Right lobe of liver (tissue), 6 donors: ENCODE results near the gene S100PBP. TPM values are rescaled to one million over a fixed set of nuclear protein-coding genes. Genes with fewer than 3 reads are reported as not detected.
A peak's percentile ranks its signal among the peaks of the same experiment; 100 is the strongest.

Experiments
- ATAC-seq, 4 donors: fragments of 200-7000 bp; cut with Tn5 transposase; one replicate each; pipeline ENCODE4 v1.9.1; 2020; ENCODE audit warnings: mild to moderate bottlenecking in 4 of 4, moderate library complexity in 4 of 4
- DNase-seq, 3 donors: peaks; one replicate each; pipeline ENCODE4 v3.0.0-alpha.2; 2020
- H3K27ac ChIP-seq, 3 donors: fragments of 200-600 bp; one replicate each; pipeline ENCODE4 v1.8.0; 2022
- H3K27me3 ChIP-seq, 2 donors: fragments of 200-600 bp; one replicate each; pipeline ENCODE4 v1.8.0; 2022
- H3K36me3 ChIP-seq, 4 donors: fragments of 200-600 bp; sonication (generic) in 1 of 4; one replicate each; pipeline versions ENCODE4 v1.5.1 to v1.8.0; 2017 to 2022; ENCODE audit warnings: control low read depth in 1 of 4
- H3K4me1 ChIP-seq, 4 donors: fragments of 200-600 bp; sonication (generic) in 1 of 4; one replicate each; pipeline versions ENCODE4 v1.5.1 to v1.8.0; 2017 to 2022; ENCODE audit warnings: control low read depth in 1 of 4
- H3K4me3 ChIP-seq, 3 donors: fragments of 200-600 bp; one replicate each; pipeline ENCODE4 v1.8.0; 2022
- H3K9me3 ChIP-seq, 4 donors: fragments of 200-600 bp; sonication (generic) in 1 of 4; one replicate each; pipeline versions ENCODE4 v1.5.1 to v1.8.0; 2017 to 2022; ENCODE audit warnings: control low read depth in 1 of 4
- CTCF ChIP-seq, 4 donors: fragments of 200-600 bp in 3 of 4; fragments of 450-650 bp in 1 of 4; IDR thresholded peaks; one replicate each; pipeline versions ENCODE4 v1.5.1 to v1.8.0; 2016 to 2022; ENCODE audit warnings: antibody characterized with exemption in 4 of 4, mild to moderate bottlenecking in 2 of 4
- POLR2A ChIP-seq: fragments of 450-650 bp; IDR thresholded peaks from one replicate; pipeline ENCODE4 v1.6.1; 2017; ENCODE audit warnings: antibody characterized with exemption, mild to moderate bottlenecking
- WGBS: methylation state at CpG from one replicate; pipeline ENCODE4 v1.1.6; 2018; ENCODE audit warnings: low coverage, low lambda C conversion rate; ENCODE audit not compliant: insufficient coverage; ENCODE audit errors: missing lambda C conversion rate; 5-methylcytosine and 5-hydroxymethylcytosine counted together
- intact Hi-C, 2 donors: fragments of 100-400 bp; cut with DNase I; formaldehyde crosslinking; loops; one replicate each; pipeline versions ENCODE4 v1.11.2 to v1.14.1; 2022
- total RNA-seq, 6 experiments: library from RNA; depleted of rRNA in 2 of 6; stranded (reverse); fragments of >200 nt in 2 of 6; fragmentation: NEBNext Ultra II Directional in 3 of 6; extraction: Animal tissue kit (Norgen Biotek cat#: 25700) in 3 of 6; gene quantifications; one replicate each; pipeline versions ENCODE4 v1.1.0 to v1.2.4, GENCODE V29; 2016 to 2023
- donor health status: DM: no; HTN: yes; CAD: no.
- donor health status: DM: no; HTN: no; CAD: no.
- donor health status: DM: no; HTN: no; CAD: no.
- donor health status: DM: no; HTN: yes; CAD: no.
- donor health status: DM: no; HTN: yes; CAD: no.

The S100PBP gene
- total RNA-seq, 6 experiments from 2014 or later, result 7.6 to 14.6 (median 10.5) TPM

GRCh38 chr1:32892368-32893197, 75.1 kb downstream of the S100PBP start:
- no peaks in the 10 kb centered on the region for H3K36me3 ChIP-seq
- H3K27ac ChIP-seq, result no peak overlapping the region
- H3K9me3 ChIP-seq, result no peaks in the 10 kb centered on the region
- H3K4me3 ChIP-seq, result peak overlapping the region; percentile 12 to 24 (median 21)
- no peak for ATAC-seq
- TF ChIP-seq POLR2A, result no peak
- peak; percentile 18 to 34 (median 25) for TF ChIP-seq CTCF (IDR thresholded peaks at IDR 0.05)
- 26% methylated on average over 23 of the region's 49 CpGs for WGBS
- no peak for DNase-seq
- no peaks in the 10 kb centered on the region for H3K27me3 ChIP-seq
- H3K4me1 ChIP-seq, result peaks cover 0 to 11% (median 0%) of the 10 kb centered on the region in 4 donors
- intact Hi-C loops, result no loop called here

- peaks cover 0 to 11% (median 0%) of the 10 kb centered on the region in 4 donors for H3K4me1 ChIP-seq
- TF ChIP-seq POLR2A (no peak), CTCF (IDR thresholded peaks at IDR 0.05) (peak in 2 of 4 donors; percentile 8 to 14)
- ATAC-seq, result peak in 2 of 4 donors; percentile 36 to 41
- intact Hi-C loops, result no loop called here
- peak in 1 of 3 donors; percentile 54 for DNase-seq
- peak overlapping the region; percentile 12 to 24 (median 21) for H3K4me3 ChIP-seq
- H3K9me3 ChIP-seq, result no peaks in the 10 kb centered on the region
- H3K27ac ChIP-seq, result no peak overlapping the region
- no peaks in the 10 kb centered on the region for H3K27me3 ChIP-seq
- H3K36me3 ChIP-seq, result no peaks in the 10 kb centered on the region
- WGBS, result 15% methylated on average over 14 of the region's 58 CpGs
Measured at GRCh38 chr1:32893198-32894018, 76.0 kb downstream of the S100PBP start.

GRCh38 chr1:32894019-32894600, 76.7 kb downstream of the S100PBP start:
- 68% methylated on average over 3 of the region's 8 CpGs for WGBS
- no peak overlapping the region for H3K27ac ChIP-seq
- no peaks in the 10 kb centered on the region for H3K36me3 ChIP-seq
- DNase-seq, result peak in 1 of 3 donors; percentile 18
- no peak for TF ChIP-seq CTCF (IDR thresholded peaks at IDR 0.05)
- no peak for TF ChIP-seq POLR2A
- no peak for ATAC-seq
- no peak overlapping the region for H3K4me3 ChIP-seq
- H3K9me3 ChIP-seq, result no peaks in the 10 kb centered on the region
- H3K27me3 ChIP-seq, result no peaks in the 10 kb centered on the region
- intact Hi-C loops, result no loop called here
- peaks cover 0 to 11% (median 0%) of the 10 kb centered on the region in 4 donors for H3K4me1 ChIP-seq

GRCh38 chr1:32894681-32895080, 77.2 kb downstream of the S100PBP start:
- TF ChIP-seq POLR2A (no peak), CTCF (IDR thresholded peaks at IDR 0.05) (no peak)
- H3K4me3 ChIP-seq, result no peak overlapping the region
- H3K27me3 ChIP-seq, result no peaks in the 10 kb centered on the region
- no peak overlapping the region for H3K27ac ChIP-seq
- no CpG with 5 or more reads among the region's 6 CpGs for WGBS
- intact Hi-C loops, result no loop called here
- no peaks in the 10 kb centered on the region for H3K9me3 ChIP-seq
- H3K4me1 ChIP-seq, result peaks cover 0 to 11% (median 0%) of the 10 kb centered on the region in 4 donors
- peak in 1 of 3 donors; percentile 47 for DNase-seq
- ATAC-seq, result no peak
- no peaks in the 10 kb centered on the region for H3K36me3 ChIP-seq
